Progenitor cell of endocrine pancreas (in vitro differentiated cells): ENCODE results near the gene ABLIM1. TPM values are rescaled to one million over a fixed set of nuclear protein-coding genes. Genes with fewer than 3 reads are reported as not detected.
A peak's percentile ranks its signal among the peaks of the same experiment; 100 is the strongest.

Experiments
- DNase-seq: peaks from one replicate; pipeline ENCODE4 v3.0.0; 2021; ENCODE audit warnings: low spot score; ENCODE audit not compliant: unreplicated experiment
- H3K27ac Mint-ChIP-seq: 2 replicates; pipeline ENCODE4 v1.8.0; 2021; ENCODE audit warnings: mild to moderate bottlenecking, moderate library complexity, mixed read lengths
- H3K27me3 Mint-ChIP-seq: 2 replicates; pipeline ENCODE4 v1.8.0; 2021; ENCODE audit warnings: mixed read lengths
- H3K36me3 Mint-ChIP-seq: 2 replicates; pipeline ENCODE4 v1.8.0; 2022; ENCODE audit warnings: mixed read lengths; ENCODE audit not compliant: insufficient read depth
- H3K4me1 Mint-ChIP-seq: 2 replicates; pipeline ENCODE4 v1.8.0; 2021; ENCODE audit warnings: low read depth, mixed read lengths
- H3K4me3 Mint-ChIP-seq: 2 replicates; pipeline ENCODE4 v1.8.0; 2021; ENCODE audit warnings: low read depth, mild to moderate bottlenecking, moderate library complexity, mixed read lengths
- H3K9me3 Mint-ChIP-seq: 2 replicates; pipeline ENCODE4 v1.8.0; 2021; ENCODE audit warnings: low read depth, mixed read lengths
- total RNA-seq: library from RNA; stranded (reverse); gene quantifications from 2 replicates; pipeline ENCODE4 v1.2.1, GENCODE V29; 2021
- TF ChIP-seq, protein P1 (sequence below): fragments of 200-600 bp; sonication (generic); IDR thresholded peaks from one replicate; pipeline ENCODE4 v1.5.0; 2021; ENCODE audit warnings: antibody characterized with exemption, mild to moderate bottlenecking; ENCODE audit not compliant: unreplicated experiment

ABLIM1 gene
- total RNA-seq, 1 donor from 2014 or later = 59.1 TPM

DNA sequence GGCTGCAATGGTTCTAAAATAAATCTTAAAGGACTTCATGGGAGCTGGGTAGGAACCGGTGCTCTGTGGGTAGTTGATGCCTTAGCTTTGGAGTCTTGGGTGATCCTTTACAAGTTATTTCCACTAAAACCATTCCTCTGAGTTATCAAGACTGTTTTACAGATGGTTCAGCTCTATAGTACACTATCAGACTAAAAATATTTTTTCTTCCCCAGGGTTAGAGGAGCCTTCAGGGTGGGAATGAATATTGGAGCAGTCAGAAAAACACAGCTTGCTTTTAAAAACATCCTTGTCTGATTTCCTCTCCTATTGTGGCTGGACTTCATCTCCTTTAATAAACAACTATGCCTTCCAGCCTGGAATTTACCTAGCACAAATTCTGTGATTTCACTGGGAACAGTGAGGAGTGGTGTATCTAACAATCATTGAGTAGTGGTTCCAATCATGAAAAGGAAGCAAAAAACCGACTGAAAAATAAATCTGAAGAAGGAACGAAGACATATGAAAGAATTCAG lies 151.1 kb downstream of the ABLIM1 start:
- DNase-seq = no peak
- Mint-ChIP-seq H3K4me3 (no peak overlapping the region), H3K27ac (peak overlapping the region; percentile 58), H3K9me3 (peaks cover 4% of the 10 kb centered on the region), H3K27me3 (no peaks in the 10 kb centered on the region), H3K4me1 (peaks cover 30% of the 10 kb centered on the region), H3K36me3 (peaks cover 4% of the 10 kb centered on the region)
- TF ChIP-seq, protein P1, sequence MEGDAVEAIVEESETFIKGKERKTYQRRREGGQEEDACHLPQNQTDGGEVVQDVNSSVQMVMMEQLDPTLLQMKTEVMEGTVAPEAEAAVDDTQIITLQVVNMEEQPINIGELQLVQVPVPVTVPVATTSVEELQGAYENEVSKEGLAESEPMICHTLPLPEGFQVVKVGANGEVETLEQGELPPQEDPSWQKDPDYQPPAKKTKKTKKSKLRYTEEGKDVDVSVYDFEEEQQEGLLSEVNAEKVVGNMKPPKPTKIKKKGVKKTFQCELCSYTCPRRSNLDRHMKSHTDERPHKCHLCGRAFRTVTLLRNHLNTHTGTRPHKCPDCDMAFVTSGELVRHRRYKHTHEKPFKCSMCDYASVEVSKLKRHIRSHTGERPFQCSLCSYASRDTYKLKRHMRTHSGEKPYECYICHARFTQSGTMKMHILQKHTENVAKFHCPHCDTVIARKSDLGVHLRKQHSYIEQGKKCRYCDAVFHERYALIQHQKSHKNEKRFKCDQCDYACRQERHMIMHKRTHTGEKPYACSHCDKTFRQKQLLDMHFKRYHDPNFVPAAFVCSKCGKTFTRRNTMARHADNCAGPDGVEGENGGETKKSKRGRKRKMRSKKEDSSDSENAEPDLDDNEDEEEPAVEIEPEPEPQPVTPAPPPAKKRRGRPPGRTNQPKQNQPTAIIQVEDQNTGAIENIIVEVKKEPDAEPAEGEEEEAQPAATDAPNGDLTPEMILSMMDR = no peak

GRCh38 chr10:114504769-114505579 lies 153.1 kb downstream of the ABLIM1 start:
- H3K9me3 Mint-ChIP-seq = peaks cover 4% of the 10 kb centered on the region
- H3K4me3 Mint-ChIP-seq = no peak overlapping the region
- TF ChIP-seq, protein P1 = no peak
- DNase-seq = no peak
- peaks cover 3% of the 10 kb centered on the region for H3K36me3 Mint-ChIP-seq
- peak overlapping the region; percentile 91 for H3K27ac Mint-ChIP-seq
- H3K4me1 Mint-ChIP-seq = peaks cover 30% of the 10 kb centered on the region
- H3K27me3 Mint-ChIP-seq = no peaks in the 10 kb centered on the region

DNA sequence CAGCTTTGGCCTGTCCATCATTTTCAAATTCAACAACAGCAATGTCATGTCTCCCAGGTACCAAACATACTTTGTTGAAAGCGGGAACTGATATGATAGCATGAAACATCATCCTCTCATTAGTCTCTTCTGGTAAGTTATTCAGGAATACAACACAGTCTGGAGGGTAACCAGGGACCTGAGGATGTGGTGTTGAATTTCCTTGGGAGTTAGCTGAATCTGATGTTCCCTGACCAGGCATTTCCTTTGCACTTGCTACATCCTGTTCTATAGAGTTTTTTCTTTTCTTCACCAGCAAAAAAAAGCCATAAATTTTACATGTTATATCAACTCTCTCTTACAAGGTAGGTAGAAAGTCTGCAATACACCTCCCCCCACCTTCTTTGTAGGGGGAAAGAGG lies 156.0 kb downstream of the ABLIM1 start:
- no peaks in the 10 kb centered on the region for H3K9me3 Mint-ChIP-seq
- no peaks in the 10 kb centered on the region for H3K36me3 Mint-ChIP-seq
- DNase-seq = no peak
- no peaks in the 10 kb centered on the region for H3K27me3 Mint-ChIP-seq
- TF ChIP-seq, protein P1 = no peak
- no peak overlapping the region for H3K27ac Mint-ChIP-seq
- peaks cover 26% of the 10 kb centered on the region for H3K4me1 Mint-ChIP-seq
- H3K4me3 Mint-ChIP-seq = no peak overlapping the region

- H3K9me3 Mint-ChIP-seq = no peaks in the 10 kb centered on the region
- no peaks in the 10 kb centered on the region for H3K36me3 Mint-ChIP-seq
- H3K27ac Mint-ChIP-seq = no peak overlapping the region
- no peaks in the 10 kb centered on the region for H3K27me3 Mint-ChIP-seq
- no peak for DNase-seq
- peaks cover 22% of the 10 kb centered on the region for H3K4me1 Mint-ChIP-seq
- H3K4me3 Mint-ChIP-seq = no peak overlapping the region
- TF ChIP-seq, protein P1 = no peak
These were observed 156.4 kb downstream of the ABLIM1 start for GRCh38 chr10:114501650-114502049.

DNA sequence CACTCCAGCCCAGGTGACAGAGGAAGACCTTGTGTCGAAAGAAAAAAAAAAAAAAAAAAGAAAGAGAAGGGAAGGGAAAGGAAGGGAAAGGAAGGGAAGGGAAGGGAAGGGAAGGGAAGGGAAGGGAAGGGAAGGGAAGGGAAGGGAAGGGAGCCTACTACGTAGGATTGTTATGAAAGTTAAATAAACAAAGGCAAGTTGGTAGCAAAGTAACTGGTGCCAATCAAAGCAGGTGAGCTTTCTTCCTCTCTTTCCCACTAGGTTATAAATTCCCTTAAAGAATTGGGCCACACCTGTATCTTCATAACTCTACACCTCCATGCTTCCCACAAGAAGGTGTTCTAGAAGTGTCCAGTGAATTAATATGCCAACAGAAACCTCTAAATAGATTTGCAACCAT lies 157.4 kb downstream of the ABLIM1 start:
- DNase-seq = no peak
- H3K4me1 Mint-ChIP-seq = peaks cover 14% of the 10 kb centered on the region
- H3K4me3 Mint-ChIP-seq = no peak overlapping the region
- H3K36me3 Mint-ChIP-seq = peaks cover 2% of the 10 kb centered on the region
- TF ChIP-seq, protein P1 = no peak
- H3K27me3 Mint-ChIP-seq = no peaks in the 10 kb centered on the region
- no peak overlapping the region for H3K27ac Mint-ChIP-seq
- H3K9me3 Mint-ChIP-seq = no peaks in the 10 kb centered on the region
